GM19397 (cell line): ENCODE measurements around the gene PNN.
"Not testable (repeated sequence)": the region's sequence is repeated elsewhere in the genome, so short reads cannot be mapped to it uniquely, and the experiment has no call there.

ENCODE experiments used
- ATAC-seq: cut with Tn5 transposase; IDR thresholded peaks from one replicate; pipeline ENCODE4 v1.9.1; 2021; ENCODE audit warnings: mild to moderate bottlenecking, moderate library complexity; ENCODE audit not compliant: unreplicated experiment

Gene PNN

GRCh38 chr14:39174560-39175444 is at the start of gene PNN:
Gene PNN, plus strand, starts transcription at chr14:39175254. Its CDS starts 26 bp downstream, at chr14:39175280.
- ATAC-seq, result peak; percentile 92

- not testable (repeated sequence) for ATAC-seq
Measured at GRCh38 chr14:39137835-39138234, 37.2 kb upstream of the PNN start.

GRCh38 chr14:39138440-39138839 is 36.6 kb upstream of the PNN start:
- no peak for ATAC-seq

- no peak for ATAC-seq
Measured at GRCh38 chr14:39140170-39140569, 34.9 kb upstream of the PNN start.

GRCh38 chr14:39141623-39142022 is 33.4 kb upstream of the PNN start:
- not testable (repeated sequence) for ATAC-seq

GRCh38 chr14:39143226-39143625 is 31.8 kb upstream of the PNN start:
- not testable (repeated sequence) for ATAC-seq

GRCh38 chr14:39145266-39145966 is 29.6 kb upstream of the PNN start:
- no peak for ATAC-seq

GRCh38 chr14:39154594-39155189 is 20.4 kb upstream of the PNN start:
- no peak for ATAC-seq

- ATAC-seq, result no peak
Measured at GRCh38 chr14:39157491-39157890, 17.6 kb upstream of the PNN start.

GRCh38 chr14:39158222-39158858 is 16.7 kb upstream of the PNN start:
- no peak for ATAC-seq

- no peak for ATAC-seq
Measured at GRCh38 chr14:39160494-39160893, 14.6 kb upstream of the PNN start.

- not testable (repeated sequence) for ATAC-seq
Measured at GRCh38 chr14:39167797-39168320, 7.2 kb upstream of the PNN start.

GRCh38 chr14:39168591-39168990 is 6.5 kb upstream of the PNN start:
- no peak for ATAC-seq

- ATAC-seq, result peak; percentile 6
Measured at GRCh38 chr14:39169541-39169900, 5.5 kb upstream of the PNN start.

GRCh38 chr14:39173198-39173597 is 1.9 kb upstream of the PNN start:
- ATAC-seq, result no peak

- ATAC-seq, result peak; percentile 11
Measured at GRCh38 chr14:39175445-39176262, 600 bp downstream of the PNN start.

GRCh38 chr14:39176263-39177167 is 1.5 kb downstream of the PNN start:
- ATAC-seq, result no peak

GRCh38 chr14:39177168-39177545 is 2.1 kb downstream of the PNN start:
- no peak for ATAC-seq

- no peak for ATAC-seq
Measured at GRCh38 chr14:39179042-39179441, 4.0 kb downstream of the PNN start.
